ENCODE measurements around the gene NRIP1. TPM values are rescaled to one million over a fixed set of nuclear protein-coding genes. Genes with fewer than 3 reads are reported as not detected.

NRIP1 gene
- total RNA-seq, 1 experiment from 2014 or later: 29.6 TPM

DNA sequence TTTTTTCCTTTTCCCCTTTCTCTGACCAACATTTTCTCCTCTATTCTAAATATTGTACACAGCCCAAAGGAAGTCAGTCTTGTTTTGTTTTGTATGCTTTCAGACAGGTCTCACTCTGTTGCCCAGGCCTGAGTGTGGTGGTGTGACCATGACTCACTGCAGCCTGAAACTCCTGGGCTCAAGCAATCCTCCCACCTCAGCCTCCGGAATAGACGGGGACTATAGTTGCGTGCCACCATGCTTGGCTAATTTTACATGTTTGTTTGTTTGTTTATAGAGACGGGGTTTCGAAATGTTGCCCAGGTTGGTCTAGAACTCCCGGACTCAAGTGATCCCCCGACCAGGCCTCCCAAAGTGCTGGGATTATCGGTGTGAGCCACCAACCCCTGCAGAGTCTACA lies 72.8 kb downstream of the NRIP1 start (continued):
- TF ChIP-seq POLR2AphosphoS5 (IDR thresholded peaks at IDR 0.05; ENCODE audit: low read depth, low read length) (no peak), ZNF274 (IDR thresholded peaks at IDR 0.05; ENCODE audit: low read depth, low read length) (no peak)
- TF ChIP-seq, protein P1, sequence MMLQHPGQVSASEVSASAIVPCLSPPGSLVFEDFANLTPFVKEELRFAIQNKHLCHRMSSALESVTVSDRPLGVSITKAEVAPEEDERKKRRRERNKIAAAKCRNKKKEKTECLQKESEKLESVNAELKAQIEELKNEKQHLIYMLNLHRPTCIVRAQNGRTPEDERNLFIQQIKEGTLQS (IDR thresholded peaks at IDR 0.05): no peak

DNA sequence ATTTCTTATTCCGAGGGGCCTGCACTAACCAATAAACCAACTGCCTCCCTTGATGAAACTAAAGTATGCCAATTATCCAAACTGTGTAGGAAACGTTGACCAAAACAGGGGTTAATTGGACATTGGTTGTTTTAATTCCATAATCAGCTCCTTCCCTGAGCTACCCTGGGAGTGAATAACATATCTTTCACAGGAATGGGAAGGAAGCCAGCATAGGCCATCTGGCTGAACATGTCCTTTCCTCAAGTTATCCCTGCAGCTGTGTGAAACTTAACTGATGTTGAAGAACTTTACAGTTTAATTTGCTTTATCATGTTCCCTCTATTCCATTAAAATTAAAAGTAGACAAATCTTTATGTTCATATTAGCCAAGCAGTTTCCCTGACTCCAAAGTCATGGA lies 75.4 kb downstream of the NRIP1 start:
- TF ChIP-seq MAX (IDR thresholded peaks at IDR 0.05): no peak
- no peak for TF ChIP-seq POLR2AphosphoS5 (IDR thresholded peaks at IDR 0.05; ENCODE audit: low read depth, low read length)
- TF ChIP-seq EZH2phosphoT487 (IDR thresholded peaks at IDR 0.05; ENCODE audit: borderline replicate concordance): no peak
- TF ChIP-seq CTCF (IDR thresholded peaks at IDR 0.05 in 2 of 3, conservative IDR thresholded peaks at IDR 0.05 in 1 of 3; ENCODE audit: borderline replicate concordance in 1 of 3, insufficient read depth in 1 of 3, low read depth in 2 of 3, low read length in 2 of 3): no peak
- no peak for TF ChIP-seq YY1 (IDR thresholded peaks at IDR 0.05; ENCODE audit: extremely low read depth, insufficient replicate concordance, low read depth, low read length)
- TF ChIP-seq CEBPB (IDR thresholded peaks at IDR 0.05; ENCODE audit: low read depth): no peak
- no peak for TF ChIP-seq TCF7L2 (IDR thresholded peaks at IDR 0.05; ENCODE audit: borderline replicate concordance, extremely low read depth, insufficient read depth, insufficient read length)
- no peak for TF ChIP-seq SIN3A (IDR thresholded peaks at IDR 0.05; ENCODE audit: low read depth)
- no peak for TF ChIP-seq EGR1 (IDR thresholded peaks at IDR 0.05; ENCODE audit: low read depth)
- no peak for TF ChIP-seq SP1 (IDR thresholded peaks at IDR 0.05; ENCODE audit: low read depth)
- TF ChIP-seq ELF1 (IDR thresholded peaks at IDR 0.05; ENCODE audit: borderline replicate concordance, low read depth): no peak
- TF ChIP-seq POLR2A (IDR thresholded peaks at IDR 0.05; ENCODE audit: borderline replicate concordance, extremely low read depth, insufficient read depth, insufficient read length): no peak
- no peak for DNase-seq (ENCODE audit: low read depth, low spot score)
- no TSS peak for BruUV-seq (replicated peaks)
- H3K9ac ChIP-seq (ENCODE audit: low read length): no peak overlapping the region
- H2AFZ ChIP-seq (ENCODE audit: low read depth, low read length, poor library complexity, severe bottlenecking): no peak overlapping the region
- no peak for ATAC-seq
- no peaks in the 10 kb centered on the region for H3K9me2 ChIP-seq (ENCODE audit: insufficient read depth)
- ChIA-PET POLR2A (no interaction called here), RAD21 (ENCODE audit: low non-redundant PET in 1 of 2, low total read pairs in 2 of 2, uncharacterized antibody in 2 of 2, unreplicated experiment in 2 of 2) (no interaction called here), CTCF (no interaction called here)
- intact Hi-C loops (cut with micrococcal nuclease): no loop called here
- no peaks in the 10 kb centered on the region for H3K27me3 ChIP-seq (ENCODE audit: insufficient read depth, low read length)
- H3K4me2 ChIP-seq (ENCODE audit: low read length): no peak overlapping the region
- no peak overlapping the region for H3K27ac ChIP-seq (ENCODE audit: low read depth, low read length)
- no peak overlapping the region for H3K4me3 ChIP-seq (replicated peaks in 1 of 2; ENCODE audit: low read depth in 1 of 2, low read length in 2 of 2)
- H3K36me3 ChIP-seq (ENCODE audit: control insufficient read depth in 1 of 2, insufficient read depth in 2 of 2, low read length in 2 of 2): no peaks in the 10 kb centered on the region
- H3K4me1 ChIP-seq (ENCODE audit: control insufficient read depth in 1 of 2, insufficient read depth in 2 of 2, low read length in 2 of 2): no peaks in the 10 kb centered on the region
- H3K9me3 ChIP-seq (ENCODE audit: control insufficient read depth in 1 of 2, insufficient read depth in 1 of 2, low read depth in 1 of 2, low read length in 2 of 2): no peaks in the 10 kb centered on the region; a peak in 1 of 4 replicates
- no peaks in the 10 kb centered on the region for H4K20me1 ChIP-seq (ENCODE audit: insufficient read depth)
- H3K79me2 ChIP-seq (ENCODE audit: insufficient read depth, low read length): peaks cover 43% of the 10 kb centered on the region

Measured in HCT116 (cell line).